Type B pancreatic cell (in vitro differentiated cells): ENCODE measurements around the gene SLC35F3. TPM values are rescaled to one million over a fixed set of nuclear protein-coding genes. Genes with fewer than 3 reads are reported as not detected.

Experiments
- DNase-seq: peaks from one replicate; pipeline ENCODE4 v3.0.0; 2021; ENCODE audit warnings: mixed read lengths; ENCODE audit not compliant: unreplicated experiment; ENCODE audit errors: extremely low spot score
- H3K27ac Mint-ChIP-seq: 2 replicates; pipeline ENCODE4 v1.8.0; 2021; ENCODE audit warnings: mild to moderate bottlenecking, mixed read lengths
- H3K27me3 Mint-ChIP-seq: 2 replicates; pipeline ENCODE4 v1.8.0; 2021; ENCODE audit warnings: mixed read lengths
- H3K36me3 Mint-ChIP-seq: 2 replicates; pipeline ENCODE4 v1.8.0; 2021; ENCODE audit warnings: mixed read lengths
- H3K4me1 Mint-ChIP-seq: one replicate; pipeline ENCODE4 v1.8.0; 2021; ENCODE audit warnings: mixed read lengths; ENCODE audit not compliant: unreplicated experiment
- H3K4me3 Mint-ChIP-seq: 2 replicates; pipeline ENCODE4 v1.8.0; 2021; ENCODE audit warnings: mild to moderate bottlenecking, mixed read lengths
- H3K9me3 Mint-ChIP-seq: 2 replicates; pipeline ENCODE4 v1.8.0; 2021; ENCODE audit warnings: mixed read lengths
- total RNA-seq: library from RNA; stranded (reverse); gene quantifications from 2 replicates; pipeline ENCODE4 v1.2.1, GENCODE V29; 2021; ENCODE audit warnings: low replicate concordance
- TF ChIP-seq, protein P1 (sequence below): fragments of 200-600 bp; sonication (generic); conservative IDR thresholded peaks from 2 replicates; pipeline ENCODE4 v1.5.0; 2021; ENCODE audit warnings: antibody characterized with exemption, mild to moderate bottlenecking

Gene SLC35F3
- total RNA-seq, 1 donor from 2014 or later, result 2.1 TPM

DNA sequence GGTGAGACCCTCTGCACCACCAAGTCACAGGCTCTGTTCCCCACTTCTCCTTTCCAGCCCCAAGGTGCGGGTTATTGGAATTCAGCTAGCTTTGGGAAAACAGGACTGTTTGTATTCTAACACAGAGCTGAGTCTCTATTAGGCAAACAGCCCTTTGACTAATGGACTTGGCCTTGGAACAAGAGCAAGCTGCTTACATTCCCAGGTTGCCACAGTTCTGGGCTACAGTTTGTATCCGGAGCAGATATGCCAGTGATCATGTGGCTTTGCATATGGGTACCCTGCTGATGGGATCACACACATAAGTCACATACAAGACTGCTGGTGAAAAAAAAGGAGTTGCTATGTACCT is 358.3 kb downstream of the SLC35F3 start:
- DNase-seq, result no peak
- TF ChIP-seq, protein P1, sequence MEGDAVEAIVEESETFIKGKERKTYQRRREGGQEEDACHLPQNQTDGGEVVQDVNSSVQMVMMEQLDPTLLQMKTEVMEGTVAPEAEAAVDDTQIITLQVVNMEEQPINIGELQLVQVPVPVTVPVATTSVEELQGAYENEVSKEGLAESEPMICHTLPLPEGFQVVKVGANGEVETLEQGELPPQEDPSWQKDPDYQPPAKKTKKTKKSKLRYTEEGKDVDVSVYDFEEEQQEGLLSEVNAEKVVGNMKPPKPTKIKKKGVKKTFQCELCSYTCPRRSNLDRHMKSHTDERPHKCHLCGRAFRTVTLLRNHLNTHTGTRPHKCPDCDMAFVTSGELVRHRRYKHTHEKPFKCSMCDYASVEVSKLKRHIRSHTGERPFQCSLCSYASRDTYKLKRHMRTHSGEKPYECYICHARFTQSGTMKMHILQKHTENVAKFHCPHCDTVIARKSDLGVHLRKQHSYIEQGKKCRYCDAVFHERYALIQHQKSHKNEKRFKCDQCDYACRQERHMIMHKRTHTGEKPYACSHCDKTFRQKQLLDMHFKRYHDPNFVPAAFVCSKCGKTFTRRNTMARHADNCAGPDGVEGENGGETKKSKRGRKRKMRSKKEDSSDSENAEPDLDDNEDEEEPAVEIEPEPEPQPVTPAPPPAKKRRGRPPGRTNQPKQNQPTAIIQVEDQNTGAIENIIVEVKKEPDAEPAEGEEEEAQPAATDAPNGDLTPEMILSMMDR, result no peak
- H3K27ac Mint-ChIP-seq, result no peak overlapping the region
- no peaks in the 10 kb centered on the region for H3K4me1 Mint-ChIP-seq
- H3K36me3 Mint-ChIP-seq, result no peaks in the 10 kb centered on the region
- peaks cover 13% of the 10 kb centered on the region for H3K27me3 Mint-ChIP-seq
- H3K9me3 Mint-ChIP-seq, result peaks cover 4% of the 10 kb centered on the region
- no peak overlapping the region for H3K4me3 Mint-ChIP-seq

DNA sequence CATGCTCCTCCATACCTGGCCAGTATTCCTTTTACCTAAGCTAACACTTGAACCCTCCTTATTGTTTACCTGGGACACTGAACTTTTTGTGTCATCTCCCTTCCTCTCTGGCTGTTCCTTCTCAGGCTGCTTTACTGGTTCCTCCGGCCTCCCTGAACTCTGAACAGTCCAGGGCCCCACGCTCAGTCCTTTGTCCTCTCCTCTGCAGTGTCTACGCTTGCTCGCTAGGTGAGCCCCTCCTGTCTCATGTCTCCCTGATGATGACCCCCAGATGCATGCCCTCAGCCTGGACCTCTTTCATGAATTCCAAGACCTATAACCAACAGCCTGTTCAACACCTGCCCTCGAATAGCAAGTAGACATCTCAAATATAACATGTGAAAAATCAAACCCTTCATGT is 360.4 kb downstream of the SLC35F3 start:
- Mint-ChIP-seq H3K36me3 (peaks cover 2% of the 10 kb centered on the region), H3K4me1 (no peaks in the 10 kb centered on the region), H3K27me3 (peaks cover 10% of the 10 kb centered on the region), H3K27ac (no peak overlapping the region), H3K9me3 (no peaks in the 10 kb centered on the region), H3K4me3 (no peak overlapping the region)
- DNase-seq, result no peak
- TF ChIP-seq, protein P1, result no peak

DNA sequence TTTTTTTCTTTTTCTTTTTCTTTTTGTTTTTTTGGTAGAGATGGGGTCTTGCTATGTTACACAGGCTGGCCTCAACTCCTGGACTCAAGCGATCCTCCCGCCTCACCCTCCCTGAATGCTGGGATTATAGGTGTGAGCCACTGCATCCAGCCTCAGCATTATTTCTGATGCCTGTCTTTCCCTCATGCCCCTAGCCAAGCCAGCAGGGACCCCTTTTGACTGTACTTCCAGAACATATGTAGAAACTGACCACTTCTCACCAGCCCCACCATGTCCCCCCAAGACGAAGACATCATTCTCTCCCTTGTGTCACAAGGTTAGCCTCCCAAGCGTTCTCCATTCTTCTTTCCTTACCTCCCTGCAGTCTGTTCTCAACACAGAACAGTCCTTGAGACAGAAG is 360.8 kb downstream of the SLC35F3 start:
- no peaks in the 10 kb centered on the region for H3K9me3 Mint-ChIP-seq
- no peaks in the 10 kb centered on the region for H3K4me1 Mint-ChIP-seq
- TF ChIP-seq, protein P1, result no peak
- H3K36me3 Mint-ChIP-seq, result peaks cover 4% of the 10 kb centered on the region
- peaks cover 8% of the 10 kb centered on the region for H3K27me3 Mint-ChIP-seq
- H3K27ac Mint-ChIP-seq, result no peak overlapping the region
- no peak for DNase-seq
- no peak overlapping the region for H3K4me3 Mint-ChIP-seq

DNA sequence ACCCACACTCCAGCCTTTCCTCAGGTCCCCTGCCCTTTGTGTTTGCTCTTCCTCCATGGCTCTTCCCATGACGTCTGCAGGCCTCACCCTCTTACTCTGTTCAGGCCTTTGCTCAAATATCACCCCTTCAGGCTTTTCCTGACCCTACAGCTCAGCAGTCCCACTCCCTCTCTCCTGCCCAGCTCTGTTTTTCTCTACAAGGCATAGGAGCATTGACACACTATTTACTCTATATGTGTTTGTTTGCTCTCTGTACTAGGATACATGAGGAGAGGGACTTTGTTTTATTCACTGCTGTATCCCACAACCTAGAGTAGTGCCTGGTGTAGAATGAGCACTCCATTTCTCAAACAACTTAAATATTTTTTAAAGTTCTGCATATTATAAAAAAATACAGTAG is 361.4 kb downstream of the SLC35F3 start:
- DNase-seq, result no peak
- TF ChIP-seq, protein P1, result no peak
- Mint-ChIP-seq H3K27me3 (peaks cover 8% of the 10 kb centered on the region), H3K36me3 (peaks cover 4% of the 10 kb centered on the region), H3K4me1 (no peaks in the 10 kb centered on the region), H3K27ac (no peak overlapping the region), H3K9me3 (no peaks in the 10 kb centered on the region), H3K4me3 (no peak overlapping the region)

DNA sequence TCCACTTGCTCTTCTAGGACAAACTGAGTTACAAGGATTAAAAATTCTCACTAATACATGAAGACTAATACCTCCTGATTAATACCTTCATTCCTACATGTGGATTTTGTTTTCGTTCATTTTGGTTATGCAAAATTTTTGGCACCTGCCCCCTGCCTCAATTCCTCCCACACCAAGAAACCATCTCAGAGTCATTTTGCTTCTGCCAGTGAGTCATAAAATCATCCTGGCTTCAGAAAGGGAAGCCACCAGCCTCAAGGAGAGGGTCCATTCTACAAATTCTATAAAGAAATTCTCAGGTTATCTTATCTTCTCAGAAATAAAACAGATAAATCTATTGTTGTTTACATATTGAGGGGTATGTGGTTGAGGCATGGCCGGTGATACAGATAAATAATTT is 365.6 kb downstream of the SLC35F3 start:
- Mint-ChIP-seq H3K4me3 (no peak overlapping the region), H3K9me3 (no peaks in the 10 kb centered on the region), H3K4me1 (no peaks in the 10 kb centered on the region), H3K27ac (no peak overlapping the region), H3K27me3 (peaks cover 34% of the 10 kb centered on the region), H3K36me3 (peaks cover 4% of the 10 kb centered on the region)
- no peak for DNase-seq
- TF ChIP-seq, protein P1, result no peak
